ENCODE results near the gene SAMSN1.

GRCh38 chr21:14497825-14498224 is 48.3 kb downstream of the SAMSN1 start:
- TF ChIP-seq GATA3 (IDR thresholded peaks at IDR 0.05; ENCODE audit: low read depth, low read length) (no peak), GATA2 (IDR thresholded peaks at IDR 0.05; ENCODE audit: low read depth, low read length) (no peak)
